KOPT-K1 (cell line): ENCODE measurements around the gene CCDC6.
"Not testable (repeated sequence)": the region's sequence is repeated elsewhere in the genome, so short reads cannot be mapped to it uniquely, and the experiment has no call there.

ENCODE experiments used
- H3K27ac ChIP-seq: fragments of 200-600 bp; sonication (generic); 2 replicates; pipeline ENCODE4 v1.5.1; 2016; ENCODE audit warnings: antibody characterized with exemption, mild to moderate bottlenecking, low read depth, low read length; ENCODE audit not compliant: poor library complexity, severe bottlenecking
- H3K36me3 ChIP-seq: fragments of 200-600 bp; sonication (generic); 2 replicates; pipeline ENCODE4 v1.5.1; 2017; ENCODE audit warnings: antibody characterized with exemption, mild to moderate bottlenecking, low read length, moderate library complexity; ENCODE audit not compliant: insufficient read depth
- H3K9me3 ChIP-seq: fragments of 200-600 bp; sonication (generic); 2 replicates; pipeline ENCODE4 v1.5.1; 2017; ENCODE audit warnings: antibody characterized with exemption, low read length, mild to moderate bottlenecking; ENCODE audit not compliant: insufficient read depth, poor library complexity, severe bottlenecking

CCDC6 gene

DNA sequence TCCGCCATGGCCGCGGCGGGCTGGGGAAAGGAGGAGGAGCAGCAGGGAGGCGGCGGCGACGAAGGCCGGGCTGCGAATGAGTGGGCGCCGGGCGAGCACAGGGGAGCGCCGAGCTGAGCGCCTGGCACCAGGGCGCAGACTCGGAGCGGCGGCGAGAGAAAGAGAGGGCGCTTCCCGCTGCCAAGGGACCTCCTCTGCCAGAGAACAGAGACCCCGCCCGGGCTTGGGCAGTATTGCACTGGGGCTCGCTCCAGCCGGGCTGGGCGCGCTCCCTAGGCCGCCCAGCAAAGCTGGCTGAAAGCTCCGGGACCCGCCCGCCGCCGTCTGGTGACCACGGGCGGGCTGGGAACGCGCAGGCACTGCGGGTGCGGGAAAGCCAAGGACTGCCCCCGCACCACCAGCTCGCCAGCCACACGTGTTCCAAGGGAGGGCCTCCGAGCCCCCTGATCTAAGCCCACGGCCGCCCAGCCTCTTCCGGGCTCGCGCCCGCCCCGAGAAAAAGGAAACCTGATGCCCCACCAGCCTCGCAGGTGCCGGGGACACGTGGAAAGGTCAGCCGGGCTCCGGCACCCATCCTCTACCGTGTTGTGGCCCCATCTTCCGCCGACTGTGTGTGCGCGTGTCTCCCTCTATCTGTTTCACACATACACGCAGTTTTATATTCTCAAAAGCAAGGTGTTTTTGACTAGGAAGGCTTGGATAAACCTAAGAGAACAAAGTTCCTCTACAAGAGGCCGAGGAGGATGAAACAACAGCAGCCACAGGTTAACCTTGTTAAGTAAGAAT lies at the start of gene CCDC6:
CCDC6 (minus strand) TSS at position 140 of the 786 bp plus-strand sequence; CDS start at position 8, 132 bp downstream.
- H3K27ac ChIP-seq, result peak within 1 kb of the TSS; percentile 74
- H3K36me3 ChIP-seq, result no peaks in the 10 kb centered on the region

DNA sequence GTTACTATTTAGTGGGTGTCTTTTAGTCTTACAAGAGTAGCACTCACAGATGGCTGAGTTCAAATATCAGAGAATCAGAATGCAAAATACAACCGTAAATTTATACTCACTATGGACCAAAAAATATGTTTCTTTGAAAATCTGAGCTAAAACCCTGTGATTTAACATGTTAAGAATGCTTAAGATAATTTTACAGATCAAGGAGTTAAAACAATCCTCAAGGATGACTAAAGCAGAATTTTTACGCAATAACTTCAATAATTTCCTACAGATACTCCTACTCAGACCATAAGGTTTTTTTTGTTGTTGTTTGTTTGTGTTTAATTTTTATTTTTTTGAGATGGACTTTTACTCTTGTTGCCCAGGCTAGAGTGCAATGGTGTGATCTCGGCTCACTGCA lies 47.9 kb upstream of the CCDC6 start:
- H3K27ac ChIP-seq, result no peak overlapping the region
- no peaks in the 10 kb centered on the region for H3K36me3 ChIP-seq
- no peaks in the 10 kb centered on the region for H3K9me3 ChIP-seq

More for the DNA sequence above, at the start of gene CCDC6:
- H3K9me3 ChIP-seq, result no peaks in the 10 kb centered on the region

DNA sequence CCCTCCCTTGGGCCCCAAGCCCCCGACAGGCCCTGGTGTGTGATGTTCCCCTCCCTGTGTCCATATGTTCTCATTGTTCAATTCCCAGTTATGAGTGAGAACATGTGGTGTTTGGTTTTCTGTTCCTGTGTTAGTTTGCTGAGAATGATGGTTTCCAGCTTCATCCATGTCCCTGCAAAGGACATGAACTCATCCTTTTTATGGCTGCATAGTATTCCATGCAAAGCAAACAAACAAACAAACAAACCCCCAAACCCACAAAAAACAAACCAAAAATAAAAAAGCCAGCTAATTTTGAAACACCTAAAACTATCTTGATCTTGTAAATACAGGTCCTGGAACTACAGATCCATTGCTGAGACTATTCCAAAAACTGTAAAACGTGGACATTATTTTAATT lies 47.4 kb upstream of the CCDC6 start:
- H3K27ac ChIP-seq, result not testable (repeated sequence)

DNA sequence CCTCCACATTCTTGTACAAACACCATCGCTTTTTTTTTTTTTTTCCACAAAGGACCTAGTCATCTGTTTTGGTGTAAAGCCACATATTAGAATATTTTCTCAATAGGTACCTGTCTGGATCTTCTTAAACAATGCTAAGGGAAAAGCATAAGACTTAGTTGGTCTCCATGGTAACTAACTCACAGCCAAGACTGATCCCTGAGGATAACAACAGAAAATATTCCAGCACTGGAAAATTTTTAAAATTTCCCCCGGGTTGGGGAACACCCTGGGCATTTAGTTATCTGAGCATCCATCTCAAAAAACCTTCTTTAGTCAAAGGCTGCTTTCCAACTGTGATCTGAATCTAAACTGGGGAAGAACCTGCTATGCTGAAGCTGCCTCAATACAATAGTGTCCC lies 43.7 kb upstream of the CCDC6 start:
- H3K27ac ChIP-seq, result no peak overlapping the region
- H3K9me3 ChIP-seq, result no peaks in the 10 kb centered on the region
- no peaks in the 10 kb centered on the region for H3K36me3 ChIP-seq

More for the DNA sequence above, 47.4 kb upstream of the CCDC6 start:
- H3K36me3 ChIP-seq, H3K9me3 ChIP-seq: not testable (repeated sequence)

DNA sequence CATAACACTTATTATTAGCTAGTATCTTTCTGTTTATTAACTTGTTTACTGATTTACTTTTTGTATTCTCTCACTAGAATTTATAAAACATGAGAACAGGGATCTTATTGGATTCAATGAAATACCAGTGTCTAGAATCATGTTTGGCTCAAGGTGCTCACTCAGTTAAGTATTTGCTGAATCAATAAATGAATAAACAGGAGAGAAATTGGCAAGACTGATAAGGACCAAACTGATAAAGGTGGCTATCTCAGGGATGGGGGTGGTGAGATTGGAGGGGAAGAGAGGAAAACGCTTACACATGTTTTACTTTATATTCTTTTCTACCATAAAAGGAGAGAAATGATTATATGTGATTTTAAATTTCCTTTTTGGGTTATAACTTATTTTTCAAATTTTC lies 43.3 kb upstream of the CCDC6 start:
- no peaks in the 10 kb centered on the region for H3K36me3 ChIP-seq
- no peaks in the 10 kb centered on the region for H3K9me3 ChIP-seq
- no peak overlapping the region for H3K27ac ChIP-seq

DNA sequence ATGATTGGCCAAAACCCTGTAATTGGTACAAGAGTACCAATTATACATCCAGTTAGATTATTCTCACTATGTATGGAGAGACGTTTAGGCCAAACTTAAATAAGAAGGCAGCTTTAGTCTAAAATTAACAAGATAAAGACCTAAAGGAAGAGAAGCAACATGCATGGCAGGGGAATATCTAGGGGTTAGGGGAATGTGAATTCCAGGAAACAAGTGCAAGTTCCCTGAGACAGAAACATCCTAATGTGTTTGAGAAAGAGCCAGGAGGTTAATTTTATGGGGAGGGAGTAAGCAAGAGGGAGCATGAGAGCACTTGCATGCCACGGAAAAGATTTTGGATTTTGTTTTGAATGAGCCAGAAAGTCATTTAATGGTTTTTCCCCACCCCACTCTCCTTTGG lies 39.6 kb upstream of the CCDC6 start:
- Histone ChIP-seq H3K9me3 (no peaks in the 10 kb centered on the region), H3K36me3 (no peaks in the 10 kb centered on the region), H3K27ac (no peak overlapping the region)

DNA sequence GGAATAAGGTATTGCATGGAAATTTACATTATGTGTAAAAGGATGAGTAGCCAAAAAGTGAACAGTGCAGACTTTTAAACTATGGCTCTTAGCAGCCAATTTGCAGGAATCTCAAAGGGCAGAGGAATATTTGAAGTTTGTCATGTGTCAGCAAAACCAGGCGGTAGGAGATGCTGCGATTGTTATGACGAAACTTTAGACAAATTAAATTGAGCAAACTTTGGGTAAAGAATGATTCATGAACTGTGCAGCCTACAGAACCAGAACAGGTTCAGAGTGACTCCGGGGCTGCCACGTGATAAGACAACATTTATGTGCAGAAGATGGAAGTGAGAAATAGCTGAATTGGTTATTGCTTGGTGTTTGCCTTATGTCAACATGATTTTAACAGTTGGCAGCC lies 39.2 kb upstream of the CCDC6 start:
- Histone ChIP-seq H3K36me3 (no peaks in the 10 kb centered on the region), H3K9me3 (no peaks in the 10 kb centered on the region)

DNA sequence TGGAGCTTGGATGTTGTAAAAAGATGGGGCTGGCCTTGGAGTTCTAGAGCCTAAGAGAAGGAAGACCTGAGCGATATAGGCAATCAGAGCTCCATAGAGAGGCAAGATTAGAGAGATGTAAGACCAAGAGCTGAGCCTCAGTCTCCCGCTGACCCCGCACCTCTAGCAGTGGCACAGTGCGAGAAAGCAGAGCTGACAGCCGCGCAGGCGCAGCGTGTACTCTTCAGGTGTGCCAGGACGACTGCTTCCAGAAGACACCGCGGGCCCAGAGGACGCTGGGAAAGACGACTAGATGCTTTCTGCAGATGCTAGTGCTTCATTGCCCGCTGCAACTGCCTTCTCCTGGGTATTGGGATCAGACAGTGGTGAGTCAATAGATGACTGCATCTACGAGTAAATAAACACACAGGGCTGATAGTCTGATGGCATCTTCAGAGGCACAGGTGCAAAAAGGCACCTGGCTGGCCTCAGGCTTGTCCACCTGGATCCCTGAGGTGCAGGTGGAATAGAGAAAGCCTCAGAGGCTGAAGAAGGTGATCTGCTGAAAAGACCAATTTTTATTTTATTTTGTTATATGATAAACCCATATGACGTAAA lies 38.1 kb upstream of the CCDC6 start:
- H3K9me3 ChIP-seq, result no peaks in the 10 kb centered on the region

More for the DNA sequence above, 39.2 kb upstream of the CCDC6 start:
- no peak overlapping the region for H3K27ac ChIP-seq

DNA sequence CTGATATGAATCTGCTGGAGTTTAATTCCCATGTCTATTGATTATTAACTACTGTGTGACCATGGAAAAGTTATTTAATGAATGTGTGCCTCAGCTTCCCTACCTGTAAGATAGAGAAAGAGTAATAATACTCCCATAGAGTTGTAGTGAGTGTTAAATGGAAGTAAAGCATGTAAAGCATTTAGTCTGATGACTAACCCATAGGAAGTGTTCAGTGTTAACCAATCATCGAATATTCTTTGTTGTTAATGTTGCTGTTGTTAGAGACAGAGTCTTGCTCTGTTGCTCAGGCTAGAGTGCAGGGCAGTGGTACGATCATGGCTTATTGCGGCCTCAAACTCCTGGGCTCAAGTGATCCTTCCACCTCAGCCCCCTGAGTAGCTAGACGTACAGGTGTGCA lies 36.2 kb upstream of the CCDC6 start:
- no peaks in the 10 kb centered on the region for H3K9me3 ChIP-seq
- no peaks in the 10 kb centered on the region for H3K36me3 ChIP-seq
- H3K27ac ChIP-seq, result no peak overlapping the region

More for the DNA sequence above, 38.1 kb upstream of the CCDC6 start:
- no peak overlapping the region for H3K27ac ChIP-seq
- no peaks in the 10 kb centered on the region for H3K36me3 ChIP-seq

DNA sequence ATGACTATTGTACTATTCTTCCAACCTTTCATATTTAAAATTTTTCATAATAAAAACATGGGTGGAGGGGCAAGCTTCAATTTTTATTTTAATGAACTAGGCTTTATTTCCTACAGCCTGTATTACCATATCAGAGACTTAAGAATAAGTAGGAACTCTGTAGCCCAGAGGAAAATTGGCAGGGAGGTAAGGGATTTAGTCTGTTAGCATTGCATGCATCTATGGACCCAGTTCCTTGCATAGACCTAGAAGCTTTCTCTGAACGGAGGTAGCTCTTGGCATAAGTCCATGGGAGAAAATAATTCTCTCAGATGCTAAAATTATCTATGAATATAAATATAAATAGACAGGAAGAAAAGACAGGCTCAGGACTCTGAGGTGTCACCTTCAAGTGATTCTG lies 31.4 kb upstream of the CCDC6 start:
- Histone ChIP-seq H3K36me3 (no peaks in the 10 kb centered on the region), H3K27ac (no peak overlapping the region), H3K9me3 (no peaks in the 10 kb centered on the region)

DNA sequence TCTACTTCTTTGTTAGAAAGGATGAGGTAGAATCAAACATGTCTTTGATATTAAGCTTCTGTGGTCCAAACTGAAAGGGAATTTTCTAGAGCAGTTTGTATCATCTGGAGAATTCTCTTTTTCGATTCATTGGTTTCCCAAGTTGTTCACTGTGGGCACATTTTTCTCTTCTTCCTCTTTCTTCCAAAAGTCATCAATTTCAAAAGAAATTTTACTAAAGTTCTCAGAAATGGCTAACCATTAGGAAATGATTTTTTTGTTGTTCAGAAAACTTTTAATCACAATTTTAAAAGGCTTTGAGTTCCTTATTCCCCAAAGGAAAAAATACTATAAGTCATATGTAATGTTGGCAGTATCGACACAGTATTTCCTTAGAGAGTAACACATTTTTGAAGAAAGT lies 28.3 kb upstream of the CCDC6 start:
- H3K9me3 ChIP-seq, result no peaks in the 10 kb centered on the region
- no peak overlapping the region for H3K27ac ChIP-seq
- no peaks in the 10 kb centered on the region for H3K36me3 ChIP-seq

DNA sequence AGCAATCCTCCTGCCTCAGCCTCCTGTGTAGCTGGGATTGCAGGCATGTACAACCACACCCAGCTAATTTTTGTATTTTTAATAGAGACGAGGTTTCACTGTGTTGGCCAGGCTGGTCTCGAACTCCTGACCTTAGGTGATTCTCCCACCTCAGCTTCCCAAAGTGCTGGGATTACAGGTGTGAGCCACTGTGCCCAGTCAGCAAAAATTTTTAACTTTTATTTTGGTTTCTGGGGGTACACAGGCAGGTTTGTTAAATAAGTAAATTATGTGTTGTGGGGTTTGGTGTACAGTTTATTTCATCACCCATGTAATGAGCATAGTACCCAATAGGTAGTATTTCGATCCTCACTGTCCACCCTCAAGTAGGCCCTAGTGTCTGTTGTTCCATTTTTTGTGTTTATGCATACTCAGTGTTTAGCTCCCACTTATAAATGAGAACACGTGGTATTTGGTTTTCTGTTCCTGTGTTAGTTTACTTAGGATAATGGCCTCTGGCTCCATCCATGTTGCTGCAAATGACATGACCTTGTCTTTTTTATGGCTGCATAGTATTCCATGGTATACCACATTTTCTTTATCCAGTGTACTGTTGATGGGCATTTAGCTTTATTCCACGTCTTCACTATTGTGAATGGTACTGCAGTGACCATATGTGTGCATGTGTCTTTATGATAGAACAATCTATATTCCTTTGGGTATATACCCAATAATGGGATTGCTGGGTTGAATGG lies 24.6 kb upstream of the CCDC6 start:
- H3K27ac ChIP-seq, H3K9me3 ChIP-seq, H3K36me3 ChIP-seq: not testable (repeated sequence)

DNA sequence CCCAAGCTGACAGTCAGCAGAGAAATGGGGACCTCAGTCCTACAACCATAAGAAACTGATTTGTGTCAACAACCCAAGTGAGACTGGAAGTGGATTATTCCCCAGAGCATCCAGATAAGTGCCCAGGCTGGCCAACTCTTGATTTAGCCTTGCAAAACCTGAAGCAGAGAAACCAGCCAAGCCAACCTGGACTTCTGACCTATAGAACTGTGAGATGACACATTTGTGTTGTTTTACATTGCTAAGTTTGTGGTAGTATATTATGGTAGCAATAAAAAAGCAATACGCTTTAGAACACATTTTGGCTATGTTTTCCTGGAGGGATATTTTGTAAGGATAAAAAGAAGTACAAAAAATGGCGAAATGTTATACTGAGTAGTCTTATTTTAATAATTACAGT lies 19.7 kb upstream of the CCDC6 start:
- Histone ChIP-seq H3K27ac (no peak overlapping the region), H3K36me3 (no peaks in the 10 kb centered on the region), H3K9me3 (peaks cover 15% of the 10 kb centered on the region)

DNA sequence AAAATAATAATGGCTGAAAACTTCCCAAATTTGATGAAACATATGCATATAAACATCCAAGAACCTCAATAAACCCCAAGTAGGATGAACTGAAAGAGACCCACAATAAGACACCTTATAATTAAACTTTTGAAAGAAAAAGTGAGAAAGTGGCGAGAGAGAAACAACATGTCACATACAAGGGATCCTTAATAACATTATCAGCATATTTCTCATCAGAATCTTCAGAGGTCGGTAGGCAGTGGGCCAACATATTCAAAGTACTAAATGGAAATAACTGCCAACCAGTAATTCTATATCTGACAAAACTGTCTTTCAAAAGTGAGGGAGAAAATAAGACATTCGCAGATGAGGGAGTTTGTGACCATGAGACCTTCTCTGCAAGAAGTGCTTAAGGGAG lies 16.6 kb upstream of the CCDC6 start:
- H3K27ac ChIP-seq, result no peak overlapping the region
- H3K9me3 ChIP-seq, result peaks cover 15% of the 10 kb centered on the region
- H3K36me3 ChIP-seq, result no peaks in the 10 kb centered on the region

DNA sequence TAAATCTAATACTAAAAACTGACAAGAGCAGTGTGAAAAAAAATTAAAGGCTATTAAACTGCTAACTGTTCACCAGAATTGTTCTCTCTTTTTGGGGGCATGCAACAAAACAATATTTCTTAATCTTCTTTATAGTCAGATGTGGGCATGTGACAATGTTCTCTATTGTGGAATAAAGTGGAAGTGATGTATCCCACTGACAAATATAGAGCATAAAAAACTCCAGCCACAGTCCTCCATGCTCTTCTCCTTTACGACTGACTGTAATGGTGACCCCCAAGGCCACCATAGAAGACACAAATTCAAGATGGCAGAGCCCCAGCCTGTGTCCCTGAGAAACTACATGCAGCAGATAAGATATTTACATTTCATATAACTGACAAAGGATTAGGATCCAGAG lies 11.6 kb upstream of the CCDC6 start:
- no peak overlapping the region for H3K27ac ChIP-seq
- H3K9me3 ChIP-seq, result peaks cover 22% of the 10 kb centered on the region
- no peaks in the 10 kb centered on the region for H3K36me3 ChIP-seq
